Purkinje cell (primary cell): ENCODE measurements around the gene SLC9A7. TPM values are rescaled to one million over a fixed set of nuclear protein-coding genes. Genes with fewer than 3 reads are reported as not detected.

Experiments
- polyA plus RNA-seq: library from polyadenylated mRNA; unstranded; fragments of >200 nt; fragmentation: Nextera tagmentation; gene quantifications from 2 replicates; pipeline ENCODE4 v1.2.1, GENCODE V29; 2014

Gene SLC9A7
- polyA plus RNA-seq: 11.4 and 16.8 TPM in 2 replicates

GRCh38 chrX:46758956-46759644 lies at the start of gene SLC9A7:
Gene SLC9A7, minus strand, starts transcription at chrX:46759118. Its CDS starts 89 bp downstream, at chrX:46759029.

DNA sequence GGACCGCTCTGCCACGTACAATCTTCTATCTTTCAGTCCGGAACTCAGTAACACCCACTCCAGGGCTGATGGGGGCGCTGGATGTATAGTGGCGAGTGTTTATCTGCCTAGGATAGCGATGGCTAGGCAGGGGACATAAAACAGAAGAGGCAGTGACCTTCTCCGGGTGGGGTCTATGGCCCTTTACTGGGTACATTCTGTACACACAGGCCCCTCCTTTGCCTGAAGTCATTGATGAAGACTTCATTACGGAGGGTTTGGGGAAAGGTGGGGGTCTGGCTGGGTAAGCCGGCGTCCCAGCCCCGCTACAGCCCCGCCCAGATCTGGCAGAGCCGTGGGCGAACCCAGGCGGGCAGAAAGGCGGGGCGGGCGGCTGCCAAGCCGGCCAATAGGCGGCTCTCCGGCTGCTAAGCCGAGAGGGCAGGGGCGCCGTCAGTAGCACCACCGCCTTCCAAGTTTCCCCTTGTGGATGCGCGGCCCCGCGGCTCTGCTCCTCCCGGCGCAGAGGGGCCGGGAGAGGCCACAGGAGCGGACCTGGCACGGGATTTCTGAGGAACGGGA lies 185.5 kb downstream of the SLC9A7 start, which contains the start of gene CHST7:
Gene CHST7 (plus strand): TSS at position 435 of the 561 bp plus-strand sequence. CDS start 167 bp downstream, outside the sequence.

Other genes with a start within 250 kb of the SLC9A7 start
- gene ZNF674, start 213.7 kb downstream of the SLC9A7 start, polyA plus RNA-seq: 3.4 and 4.7 TPM in 2 replicates
- 1.3 and 2.2 TPM in 2 replicates for gene CHST7, start 185.4 kb downstream of the SLC9A7 start, polyA plus RNA-seq
- gene RP2, start 77.9 kb upstream of the SLC9A7 start, polyA plus RNA-seq: 2.3 and 3.7 TPM in 2 replicates
- gene JADE3, start 153.3 kb upstream of the SLC9A7 start, polyA plus RNA-seq: 0.46 and 1.4 TPM in 2 replicates